NCI-H1436 treated with DMSO at 0.1 percent for 48 hours (cell line): ENCODE results near the gene TFF1.

ENCODE experiments used
- DNase-seq: peaks from one replicate; lab custom pipeline; 2025; lab: John Stamatoyannopoulos, UW

TFF1 gene

DNA sequence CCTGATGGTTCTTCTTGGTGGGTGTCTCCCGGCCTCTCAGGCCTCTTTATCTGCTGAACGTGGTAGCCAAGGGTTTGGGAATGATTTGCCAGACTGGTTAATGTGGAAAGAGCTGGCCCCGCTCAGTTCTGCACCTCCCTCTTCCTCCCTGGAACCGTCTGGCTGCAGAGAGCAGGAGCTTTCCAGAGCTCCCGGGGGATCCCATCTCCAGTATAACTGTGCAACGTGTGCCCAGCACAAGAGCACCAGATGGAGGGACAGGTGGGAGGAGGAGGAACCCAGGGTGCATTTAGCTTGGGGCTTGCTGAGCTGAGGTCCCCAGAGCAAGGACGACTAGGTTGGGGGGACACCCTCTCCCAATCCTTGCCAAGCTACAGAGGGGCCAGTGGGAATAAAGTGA is 5.0 kb downstream of the TFF1 start:
- DNase-seq, result no peak

DNA sequence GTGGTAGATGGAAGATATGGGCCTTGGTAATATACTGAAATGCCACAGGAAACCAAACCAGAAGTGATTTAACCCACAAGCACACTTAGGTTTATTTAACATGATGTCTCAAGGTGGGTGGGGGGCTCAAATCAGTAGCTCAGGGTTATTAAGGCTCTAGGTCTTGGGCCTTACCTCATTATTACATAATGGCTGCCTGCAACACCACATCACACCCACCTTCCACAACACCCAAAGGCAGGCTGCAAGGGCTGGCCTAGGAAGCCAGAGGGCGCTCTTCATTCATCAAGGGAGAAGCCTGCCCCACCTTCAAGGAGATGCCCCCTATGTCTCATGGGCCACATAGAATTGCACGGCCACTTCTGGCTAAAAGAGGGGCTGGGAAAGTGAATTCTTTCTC is 6.0 kb downstream of the TFF1 start:
- no peak for DNase-seq

DNA sequence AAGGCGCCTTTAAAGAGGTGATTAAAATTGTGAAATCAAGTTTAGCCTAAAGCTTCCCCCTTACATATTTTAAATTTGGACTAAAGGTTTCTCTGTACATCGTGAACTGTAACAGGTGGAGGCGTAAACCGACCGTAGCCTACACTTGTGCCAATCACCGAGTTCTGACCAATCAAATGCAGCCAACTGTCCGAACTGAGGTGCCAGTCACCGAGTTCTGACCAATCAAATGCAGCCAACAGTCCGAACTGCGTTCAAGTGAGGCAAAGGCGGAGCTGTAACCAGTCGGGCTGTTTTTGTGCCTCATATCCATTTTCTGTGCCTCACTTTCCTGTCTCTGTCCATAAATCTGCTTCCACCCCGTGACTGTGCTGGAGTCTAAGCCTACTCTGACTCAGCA is 7.4 kb downstream of the TFF1 start:
- no peak for DNase-seq

- no peak for DNase-seq
Observed at GRCh38 chr21:42358261-42358660, 8.1 kb downstream of the TFF1 start.

DNA sequence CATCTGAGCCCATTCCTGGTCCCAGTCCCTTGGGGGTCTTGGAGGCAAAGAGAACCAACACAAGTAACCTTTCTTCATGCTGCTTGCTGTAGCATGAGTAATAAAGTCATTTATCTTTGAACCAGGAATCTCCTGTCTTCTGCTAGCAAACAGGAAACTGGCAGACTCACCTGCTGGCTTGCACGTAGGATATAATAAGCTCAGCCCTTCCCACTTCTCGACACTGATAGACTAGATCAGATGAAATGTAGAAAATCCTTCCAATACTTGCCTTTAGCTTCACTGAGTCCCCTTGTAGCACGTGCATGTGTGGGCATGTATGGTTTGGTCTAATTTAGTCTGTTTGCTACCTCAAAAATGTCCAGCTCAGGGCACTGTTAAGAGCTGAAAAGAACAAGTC is 9.0 kb downstream of the TFF1 start:
- no peak for DNase-seq

DNA sequence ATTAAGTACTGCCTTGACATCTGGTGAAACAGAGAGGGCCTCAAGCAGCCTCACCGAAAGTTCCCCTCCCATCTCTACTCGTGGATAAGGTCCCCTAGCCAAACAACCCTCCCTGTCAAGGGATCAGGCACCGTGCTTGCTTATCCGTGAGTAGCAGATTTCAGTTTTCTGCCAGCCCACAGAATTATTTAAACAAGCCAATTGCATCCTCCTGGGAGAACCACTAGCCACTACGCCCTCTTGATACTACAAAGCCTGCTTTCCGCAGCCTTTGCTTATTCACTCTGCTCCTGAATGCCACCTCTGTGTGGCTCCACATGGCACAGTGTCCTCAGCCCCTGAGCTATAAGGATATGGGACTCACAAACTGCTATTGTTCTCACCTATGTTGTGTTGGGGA is 9.7 kb downstream of the TFF1 start:
- DNase-seq, result no peak

DNA sequence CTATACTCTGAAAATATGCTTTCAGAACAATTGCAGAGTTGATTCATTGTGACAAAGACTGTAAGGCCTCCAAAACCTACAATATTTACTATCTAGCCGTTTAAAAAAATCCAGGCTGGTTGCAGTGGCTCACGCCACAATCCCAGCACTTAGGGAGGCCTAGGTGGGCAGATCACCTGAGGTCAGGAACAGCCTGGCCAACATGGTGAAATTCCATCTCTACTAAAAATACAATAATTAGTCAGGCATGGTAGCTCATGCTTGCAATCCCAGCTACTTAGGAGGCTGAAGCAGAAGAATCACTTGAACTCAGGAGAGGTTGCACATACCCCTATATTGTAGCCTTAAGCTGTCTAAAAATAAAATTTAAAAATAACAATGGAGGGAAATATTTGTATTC is 10.3 kb downstream of the TFF1 start:
- DNase-seq, result no peak

GRCh38 chr21:42353623-42354022 is 12.7 kb downstream of the TFF1 start:
- no peak for DNase-seq

DNA sequence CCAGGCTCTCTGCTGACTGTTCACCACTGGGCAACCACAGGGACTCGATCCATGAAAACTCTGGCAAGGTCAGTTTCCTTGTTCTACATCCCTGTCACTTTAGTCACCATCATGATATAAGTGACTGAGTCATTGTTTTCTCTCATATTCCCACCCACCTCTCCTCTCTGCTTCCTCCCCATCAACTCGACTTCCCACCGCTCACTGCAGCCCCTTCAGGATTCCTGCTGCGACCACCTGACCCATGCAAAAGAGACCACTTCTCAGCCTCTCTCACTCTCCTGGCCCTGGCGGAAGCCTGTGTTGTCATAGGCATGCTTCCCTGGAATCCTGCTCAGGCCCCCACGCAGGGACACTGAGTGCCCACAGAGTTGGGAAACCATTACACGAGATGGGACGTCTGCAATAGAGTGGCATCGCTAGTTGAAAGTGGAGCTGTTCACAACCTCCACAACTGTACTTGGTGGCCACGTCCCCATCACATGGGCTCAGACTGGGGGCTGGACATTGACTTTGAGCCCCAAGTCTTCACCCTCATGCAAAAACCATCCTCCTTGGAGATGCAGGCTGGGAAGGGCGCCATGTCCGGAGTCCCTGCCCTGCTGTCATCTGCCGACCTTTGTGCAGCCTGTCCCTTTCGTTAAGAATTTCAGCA is 13.8 kb downstream of the TFF1 start:
- DNase-seq, result no peak

GRCh38 chr21:42351626-42352440 is 14.5 kb downstream of the TFF1 start:
- no peak for DNase-seq

GRCh38 chr21:42350927-42351426 is 15.4 kb downstream of the TFF1 start, which contains the start of gene TFF2:
TSS of gene TFF2 (minus strand) at chr21:42350994. CDS start at chr21:42350957, 37 bp downstream.
- no peak for DNase-seq

DNA sequence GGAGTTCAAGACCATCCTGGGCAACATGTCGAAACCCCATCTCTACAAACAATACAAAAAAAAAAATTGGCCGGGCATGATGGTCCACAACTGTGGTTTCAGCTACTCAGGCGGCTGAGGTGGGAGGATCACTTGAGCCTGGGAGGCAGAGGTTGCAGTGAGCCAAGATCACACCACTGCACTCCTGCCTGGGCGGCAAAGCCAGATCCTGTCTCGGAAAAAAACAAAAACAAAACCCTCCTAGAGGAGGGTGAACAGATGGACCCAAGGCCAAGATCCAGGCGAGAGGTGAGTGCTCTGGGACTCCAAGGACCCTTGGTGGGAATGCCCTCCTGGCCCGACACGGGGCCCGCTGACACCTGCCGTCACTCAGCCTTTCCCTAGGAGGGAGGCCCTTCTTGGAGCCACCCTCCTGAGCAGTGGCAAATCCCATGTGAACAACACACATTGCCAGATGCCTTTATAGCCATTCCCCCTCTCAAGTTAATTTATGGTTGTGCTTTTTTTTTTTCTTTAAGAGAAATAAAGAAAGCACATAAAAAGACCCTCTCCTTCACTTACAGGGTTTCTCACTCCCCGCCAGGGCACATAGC is 15.9 kb downstream of the TFF1 start:
- DNase-seq, result no peak

DNA sequence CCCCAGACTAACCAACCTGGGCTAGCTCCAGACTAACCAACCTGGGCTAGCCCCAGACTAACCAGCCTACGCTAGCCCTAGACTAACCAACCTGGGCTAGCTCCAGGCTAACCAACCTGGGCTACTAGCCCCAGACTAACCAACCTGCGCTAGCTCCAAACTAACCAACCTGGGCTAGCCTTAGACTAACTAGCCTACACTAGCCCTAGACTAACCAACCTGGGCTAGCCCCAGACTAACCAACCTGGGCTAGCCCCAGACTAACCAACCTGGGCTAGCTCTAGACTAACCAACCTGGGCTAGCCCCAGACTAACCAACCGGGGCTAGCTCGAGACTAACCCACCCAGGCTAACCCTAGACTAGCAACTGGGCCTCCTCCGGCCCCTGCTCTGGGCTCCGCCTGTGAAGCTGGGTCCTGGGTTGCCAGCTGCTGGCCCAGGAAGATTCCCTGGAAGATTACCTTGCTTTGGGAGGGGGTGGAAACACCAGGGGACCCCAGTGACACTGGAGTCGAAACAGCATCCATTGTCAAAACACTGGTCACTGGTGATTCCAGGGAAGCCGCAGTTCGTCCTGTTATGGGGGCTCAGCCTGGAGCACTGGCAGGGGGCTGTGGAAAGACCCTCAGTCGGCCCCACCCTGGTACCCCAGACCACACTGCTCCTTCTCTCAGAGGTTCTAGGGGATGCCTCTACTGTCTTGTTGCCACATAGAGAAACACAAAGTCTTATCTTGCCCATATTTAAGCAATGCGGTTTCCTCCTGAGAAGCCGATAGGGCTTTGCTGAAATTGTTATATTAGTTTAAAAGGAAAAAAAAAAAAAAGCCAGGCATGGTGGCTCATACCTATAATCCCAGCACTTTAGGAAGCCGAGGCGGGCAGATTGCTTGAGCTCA is 16.7 kb downstream of the TFF1 start:
- DNase-seq, result no peak

GRCh38 chr21:42348762-42349161 is 17.6 kb downstream of the TFF1 start:
- DNase-seq, result no peak

- no peak for DNase-seq
Observed at GRCh38 chr21:42347601-42348327, 18.6 kb downstream of the TFF1 start.

GRCh38 chr21:42346866-42347600 is 19.3 kb downstream of the TFF1 start:
- no peak for DNase-seq

- DNase-seq, result no peak
Observed at GRCh38 chr21:42346441-42346840, 19.9 kb downstream of the TFF1 start.

GRCh38 chr21:42344631-42345030 is 21.7 kb downstream of the TFF1 start:
- DNase-seq, result no peak

DNA sequence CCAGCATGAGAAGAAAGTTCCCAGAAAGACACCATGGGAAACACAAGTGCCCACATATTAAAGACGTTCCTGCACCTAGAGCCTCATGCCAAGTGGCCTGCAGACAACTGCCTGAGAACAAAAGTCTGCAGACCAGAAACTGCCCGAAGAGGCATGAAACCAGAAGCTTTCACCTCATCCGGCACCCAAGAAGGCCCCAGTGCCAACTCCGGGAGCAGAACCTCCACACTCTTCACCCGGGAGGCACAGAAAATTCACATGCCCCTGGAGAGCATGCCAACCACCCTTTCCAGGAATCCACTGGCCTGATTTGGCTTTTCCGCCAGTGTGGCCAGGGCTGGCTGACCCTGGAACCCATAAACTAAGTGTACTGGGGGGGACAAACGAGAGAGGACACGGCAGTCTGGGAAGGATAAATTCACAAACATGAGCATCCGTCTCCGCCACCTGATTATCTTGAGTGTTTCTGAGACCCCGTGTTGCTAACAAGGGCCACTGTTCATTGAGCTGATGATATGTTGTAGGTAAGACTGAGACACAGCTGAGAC is 22.3 kb downstream of the TFF1 start:
- no peak for DNase-seq

GRCh38 chr21:42343556-42343955 is 22.8 kb downstream of the TFF1 start:
- DNase-seq, result no peak
